Vagina (tissue), 2 donors: ENCODE data around the gene BTK. TPM values are rescaled to one million over a fixed set of nuclear protein-coding genes. Genes with fewer than 3 reads are reported as not detected.

Source experiments
- DNase-seq, 2 donors: peaks; one replicate each; pipeline ENCODE4 v3.0.0-alpha.2; 2017; ENCODE audit errors: extremely low spot score in 2 of 2
- H3K27ac ChIP-seq: fragments of 200-600 bp; sonication (generic); one replicate; pipeline ENCODE4 v1.5.1; 2019
- H3K27me3 ChIP-seq: fragments of 200-600 bp; sonication (generic); one replicate; pipeline ENCODE4 v1.5.1; 2019
- H3K36me3 ChIP-seq, 2 donors: fragments of 200-600 bp; sonication (generic); one replicate each; pipeline ENCODE4 v1.5.1; 2017 to 2019
- H3K4me1 ChIP-seq: fragments of 200-600 bp; sonication (generic); one replicate; pipeline ENCODE4 v1.5.1; 2019
- H3K4me3 ChIP-seq, 2 donors: fragments of 200-600 bp; sonication (generic); 1 replicate in 1 of 2; 2 replicates in 1 of 2; pipeline ENCODE4 v1.5.1; 2016 to 2019
- H3K9me3 ChIP-seq: fragments of 200-600 bp; sonication (generic); one replicate; pipeline ENCODE4 v1.5.1; 2019
- POLR2A ChIP-seq, 2 donors: fragments of 450-650 bp; IDR thresholded peaks; one replicate each; pipeline ENCODE4 v1.6.1; 2017; ENCODE audit warnings: antibody characterized with exemption in 2 of 2, mild to moderate bottlenecking in 2 of 2, moderate library complexity in 2 of 2
- POLR2AphosphoS5 ChIP-seq, 2 donors: sonication (generic); formaldehyde crosslinking; IDR thresholded peaks; one replicate each; pipeline ENCODE4 v1.9.0; 2017; ENCODE audit warnings: antibody characterized with exemption in 2 of 2, mild to moderate bottlenecking in 2 of 2, low read depth in 1 of 2; ENCODE audit not compliant: insufficient read depth in 1 of 2
- intact Hi-C: fragments of 100-400 bp; cut with DNase I; formaldehyde crosslinking; loops from one replicate; pipeline ENCODE4 v1.15.1; 2023
- total RNA-seq: library from RNA; depleted of rRNA; stranded (reverse); fragments of >200 nt; gene quantifications from one replicate; pipeline ENCODE4 v1.2.3, GENCODE V29; 2016
- TF ChIP-seq, protein P1 (sequence below), 3 experiments: fragments of 450-650 bp in 2 of 3; fragments of 200-600 bp in 1 of 3; sonication (generic) in 1 of 3; IDR thresholded peaks; one replicate each; pipeline ENCODE4 v1.5.1; 2017 to 2019; ENCODE audit warnings: antibody characterized with exemption in 3 of 3, mild to moderate bottlenecking in 2 of 3, moderate library complexity in 2 of 3

BTK gene
- total RNA-seq, 1 donor from 2014 or later: 4.4 TPM

DNA sequence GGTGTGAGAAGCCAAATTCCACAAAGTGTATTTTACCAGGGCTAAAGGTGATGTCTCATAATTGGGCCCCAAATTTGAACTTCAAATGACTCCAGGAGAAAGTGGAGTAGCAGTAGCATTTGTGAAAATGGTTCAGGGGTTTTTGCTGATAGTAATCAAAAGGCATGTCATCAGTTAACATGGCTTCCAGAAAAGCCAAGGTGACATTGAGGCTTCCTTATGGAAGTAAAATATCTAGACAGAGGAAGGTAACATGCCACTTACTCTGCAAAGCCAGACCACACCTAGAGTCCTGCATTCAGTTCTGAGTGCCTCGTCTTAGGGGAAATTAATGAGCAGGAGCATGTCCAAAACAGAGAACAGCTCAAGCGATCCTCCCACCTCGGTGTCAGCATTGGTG, 2.6 kb upstream of the BTK start:
- no peak for TF ChIP-seq POLR2A (IDR thresholded peaks at IDR 0.05)
- TF ChIP-seq, protein P1, sequence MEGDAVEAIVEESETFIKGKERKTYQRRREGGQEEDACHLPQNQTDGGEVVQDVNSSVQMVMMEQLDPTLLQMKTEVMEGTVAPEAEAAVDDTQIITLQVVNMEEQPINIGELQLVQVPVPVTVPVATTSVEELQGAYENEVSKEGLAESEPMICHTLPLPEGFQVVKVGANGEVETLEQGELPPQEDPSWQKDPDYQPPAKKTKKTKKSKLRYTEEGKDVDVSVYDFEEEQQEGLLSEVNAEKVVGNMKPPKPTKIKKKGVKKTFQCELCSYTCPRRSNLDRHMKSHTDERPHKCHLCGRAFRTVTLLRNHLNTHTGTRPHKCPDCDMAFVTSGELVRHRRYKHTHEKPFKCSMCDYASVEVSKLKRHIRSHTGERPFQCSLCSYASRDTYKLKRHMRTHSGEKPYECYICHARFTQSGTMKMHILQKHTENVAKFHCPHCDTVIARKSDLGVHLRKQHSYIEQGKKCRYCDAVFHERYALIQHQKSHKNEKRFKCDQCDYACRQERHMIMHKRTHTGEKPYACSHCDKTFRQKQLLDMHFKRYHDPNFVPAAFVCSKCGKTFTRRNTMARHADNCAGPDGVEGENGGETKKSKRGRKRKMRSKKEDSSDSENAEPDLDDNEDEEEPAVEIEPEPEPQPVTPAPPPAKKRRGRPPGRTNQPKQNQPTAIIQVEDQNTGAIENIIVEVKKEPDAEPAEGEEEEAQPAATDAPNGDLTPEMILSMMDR (IDR thresholded peaks at IDR 0.05): no peak
- TF ChIP-seq POLR2AphosphoS5 (IDR thresholded peaks at IDR 0.05; ENCODE audit: insufficient read depth in 1 of 2, low read depth in 1 of 2): no peak
- no peak overlapping the region for H3K4me3 ChIP-seq
- no peak for DNase-seq
- H3K4me1 ChIP-seq: peaks cover under 1% of the 10 kb centered on the region
- H3K36me3 ChIP-seq: no peaks in the 10 kb centered on the region
- intact Hi-C loops: no loop called here
- no peaks in the 10 kb centered on the region for H3K27me3 ChIP-seq
- H3K9me3 ChIP-seq: no peaks in the 10 kb centered on the region
- H3K27ac ChIP-seq: no peak overlapping the region

DNA sequence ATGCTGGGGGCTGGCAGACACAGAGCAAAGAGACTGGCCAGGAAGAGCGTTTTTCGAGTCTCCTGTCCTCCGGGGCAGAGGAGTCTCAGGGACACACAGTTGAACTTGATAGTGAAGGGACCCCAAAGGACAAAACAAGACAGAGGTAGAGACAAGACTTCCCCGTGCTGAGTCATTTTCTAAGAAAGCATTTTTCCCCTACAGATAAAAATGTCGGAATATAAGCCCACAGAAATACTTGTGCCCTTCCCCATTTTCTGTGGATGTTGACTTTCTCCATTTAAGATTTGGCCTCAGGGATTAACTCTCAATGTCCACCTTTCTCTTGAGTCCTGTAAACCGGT, 523 bp upstream of the BTK start:
- no peak for TF ChIP-seq POLR2A (IDR thresholded peaks at IDR 0.05)
- TF ChIP-seq, protein P1 (IDR thresholded peaks at IDR 0.05): no peak
- TF ChIP-seq POLR2AphosphoS5 (IDR thresholded peaks at IDR 0.05; ENCODE audit: insufficient read depth in 1 of 2, low read depth in 1 of 2): no peak
- Histone ChIP-seq H3K4me3 (no peak overlapping the region), H3K27me3 (no peaks in the 10 kb centered on the region), H3K4me1 (no peaks in the 10 kb centered on the region), H3K27ac (no peak overlapping the region), H3K36me3 (no peaks in the 10 kb centered on the region), H3K9me3 (no peaks in the 10 kb centered on the region)
- DNase-seq: no peak
- intact Hi-C loops: no loop called here

DNA sequence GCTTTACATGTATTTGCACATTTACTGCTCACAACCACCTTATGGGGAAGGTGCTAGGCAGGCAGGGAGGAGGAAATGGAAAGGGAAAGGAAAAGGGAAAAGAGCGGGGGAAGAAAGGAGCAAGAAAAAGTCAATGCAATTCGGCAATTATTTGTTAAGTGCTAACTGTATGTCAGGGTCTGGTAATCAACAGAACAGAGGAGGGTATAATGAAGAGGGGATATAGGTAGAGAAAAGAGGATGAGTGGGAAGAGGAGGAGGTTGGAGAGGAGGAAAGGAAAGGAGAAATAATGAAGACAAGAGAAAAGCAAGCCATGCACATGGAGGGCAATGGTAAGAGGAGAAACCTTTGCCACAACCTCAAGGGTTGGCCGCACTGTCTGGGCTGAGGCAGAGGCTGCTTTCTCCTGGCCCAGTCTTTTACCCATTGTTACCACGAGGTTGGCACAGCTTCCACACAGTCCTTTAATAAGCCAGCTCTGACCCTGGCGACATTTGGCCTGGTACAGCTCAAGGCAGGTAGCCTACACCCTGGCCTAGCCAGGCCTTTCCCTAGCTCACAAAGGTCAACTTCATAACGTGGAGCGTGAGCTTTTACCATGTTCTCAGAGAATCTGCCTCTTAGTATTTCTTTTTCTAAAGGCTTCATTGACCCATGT, 836 bp downstream of the BTK start:
- no peaks in the 10 kb centered on the region for H3K9me3 ChIP-seq
- H3K4me1 ChIP-seq: no peaks in the 10 kb centered on the region
- H3K27me3 ChIP-seq: no peaks in the 10 kb centered on the region
- TF ChIP-seq, protein P1 (IDR thresholded peaks at IDR 0.05): no peak
- H3K36me3 ChIP-seq: no peaks in the 10 kb centered on the region
- no peak for DNase-seq
- H3K27ac ChIP-seq: no peak overlapping the region
- intact Hi-C loops: no loop called here
- H3K4me3 ChIP-seq: no peak overlapping the region

DNA sequence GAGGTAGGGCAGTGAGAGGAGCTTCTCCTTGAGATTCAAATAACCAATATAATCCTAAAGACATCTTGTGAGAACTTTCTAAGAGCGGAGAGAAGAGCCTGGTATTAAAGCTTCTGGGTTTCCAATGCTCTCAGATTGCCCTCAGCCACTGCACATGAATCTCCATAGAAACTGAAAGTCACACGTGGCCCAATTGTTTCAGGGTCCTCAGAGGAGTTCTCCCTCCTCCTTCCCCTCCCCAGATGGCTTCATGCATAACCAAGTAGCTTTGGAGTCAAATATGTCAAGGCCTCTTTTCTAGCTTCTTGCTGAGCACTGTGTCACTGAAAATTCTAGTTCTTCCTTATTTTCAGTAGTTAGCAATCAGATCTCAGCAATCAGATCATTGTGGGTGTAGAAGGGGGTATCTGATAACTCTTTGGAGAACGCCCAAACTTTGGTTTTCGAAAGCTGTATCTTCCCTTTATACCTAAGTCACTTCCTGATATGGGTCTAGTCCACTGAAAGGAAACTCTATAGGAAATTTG, 2.2 kb downstream of the BTK start:
- TF ChIP-seq POLR2A (IDR thresholded peaks at IDR 0.05): no peak
- TF ChIP-seq, protein P1 (IDR thresholded peaks at IDR 0.05): no peak
- H3K27ac ChIP-seq: no peak overlapping the region
- H3K4me3 ChIP-seq: no peak overlapping the region
- H3K36me3 ChIP-seq: no peaks in the 10 kb centered on the region
- DNase-seq: no peak
- intact Hi-C loops: no loop called here
- no peaks in the 10 kb centered on the region for H3K27me3 ChIP-seq
- no peaks in the 10 kb centered on the region for H3K9me3 ChIP-seq
- H3K4me1 ChIP-seq: no peaks in the 10 kb centered on the region

DNA sequence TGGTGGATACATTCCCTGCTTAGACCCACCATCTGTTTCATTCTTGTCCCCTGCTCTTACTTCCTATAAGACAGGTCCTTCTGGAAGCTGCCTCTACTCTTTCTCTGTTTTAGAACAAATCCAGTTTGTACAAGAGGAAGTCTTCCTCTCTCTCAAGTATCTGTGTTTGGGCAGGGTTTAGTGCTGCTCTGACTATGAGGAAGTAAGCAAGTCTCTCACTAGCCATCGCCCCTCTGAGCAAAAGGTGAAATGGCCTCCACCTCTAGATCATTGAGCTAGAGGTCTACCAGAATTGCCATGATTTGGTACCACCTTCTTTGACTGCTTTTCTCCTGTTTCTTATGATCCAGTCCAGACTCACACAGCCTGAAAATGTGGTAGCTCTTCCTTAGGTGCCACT, 8.4 kb downstream of the BTK start:
- Histone ChIP-seq H3K4me1 (no peaks in the 10 kb centered on the region), H3K9me3 (no peaks in the 10 kb centered on the region), H3K27ac (no peak overlapping the region), H3K36me3 (no peaks in the 10 kb centered on the region), H3K4me3 (no peak overlapping the region), H3K27me3 (no peaks in the 10 kb centered on the region)
- TF ChIP-seq, protein P1 (IDR thresholded peaks at IDR 0.05): no peak
- TF ChIP-seq POLR2AphosphoS5 (IDR thresholded peaks at IDR 0.05; ENCODE audit: insufficient read depth in 1 of 2, low read depth in 1 of 2): no peak
- TF ChIP-seq POLR2A (IDR thresholded peaks at IDR 0.05): no peak
- intact Hi-C loops: no loop called here
- no peak for DNase-seq
